ENCODE results near the gene PRKAG2.
"Not testable (repeated sequence)": the region's sequence is repeated elsewhere in the genome, so short reads cannot be mapped to it uniquely, and the experiment has no call there.

The PRKAG2 gene

DNA sequence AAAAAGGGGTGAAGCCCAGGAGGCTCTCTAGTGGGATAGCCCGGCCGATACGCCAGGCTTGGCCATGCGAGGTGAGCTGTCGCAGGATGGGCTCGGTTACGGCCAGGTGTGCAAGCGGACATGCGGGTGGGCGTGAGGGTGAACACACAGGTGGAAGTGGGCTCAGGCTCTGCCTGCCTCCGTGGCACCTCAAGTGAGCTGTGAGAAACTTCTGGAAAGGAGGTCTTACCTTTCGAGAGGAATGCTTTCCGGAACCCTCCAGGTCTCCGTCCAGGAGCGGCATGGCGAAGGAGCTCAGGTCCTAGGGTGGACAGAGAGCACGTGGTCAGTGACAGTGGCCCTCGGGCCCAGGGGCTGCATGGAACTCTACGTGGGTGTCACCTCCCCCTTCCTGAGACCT, 90.7 kb downstream of the PRKAG2 start:
- DNase-seq (ENCODE audit: low read depth in 2 of 2), result no peak

DNA sequence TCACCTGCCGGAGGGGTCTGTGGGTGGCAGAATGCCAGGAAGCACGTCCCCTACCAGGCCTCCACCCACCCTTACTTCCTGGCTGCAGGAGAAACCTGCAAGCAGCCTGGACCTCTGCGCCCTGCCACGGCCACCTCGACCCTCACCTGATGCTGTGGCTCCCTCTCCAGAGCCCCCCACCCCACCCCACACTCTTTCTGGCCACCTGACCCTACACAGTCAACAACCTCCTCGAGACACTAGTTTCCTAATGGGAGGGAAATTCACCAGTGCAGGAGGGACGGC, 91.3 kb downstream of the PRKAG2 start:
- DNase-seq (ENCODE audit: low read depth in 2 of 2), result no peak

DNA sequence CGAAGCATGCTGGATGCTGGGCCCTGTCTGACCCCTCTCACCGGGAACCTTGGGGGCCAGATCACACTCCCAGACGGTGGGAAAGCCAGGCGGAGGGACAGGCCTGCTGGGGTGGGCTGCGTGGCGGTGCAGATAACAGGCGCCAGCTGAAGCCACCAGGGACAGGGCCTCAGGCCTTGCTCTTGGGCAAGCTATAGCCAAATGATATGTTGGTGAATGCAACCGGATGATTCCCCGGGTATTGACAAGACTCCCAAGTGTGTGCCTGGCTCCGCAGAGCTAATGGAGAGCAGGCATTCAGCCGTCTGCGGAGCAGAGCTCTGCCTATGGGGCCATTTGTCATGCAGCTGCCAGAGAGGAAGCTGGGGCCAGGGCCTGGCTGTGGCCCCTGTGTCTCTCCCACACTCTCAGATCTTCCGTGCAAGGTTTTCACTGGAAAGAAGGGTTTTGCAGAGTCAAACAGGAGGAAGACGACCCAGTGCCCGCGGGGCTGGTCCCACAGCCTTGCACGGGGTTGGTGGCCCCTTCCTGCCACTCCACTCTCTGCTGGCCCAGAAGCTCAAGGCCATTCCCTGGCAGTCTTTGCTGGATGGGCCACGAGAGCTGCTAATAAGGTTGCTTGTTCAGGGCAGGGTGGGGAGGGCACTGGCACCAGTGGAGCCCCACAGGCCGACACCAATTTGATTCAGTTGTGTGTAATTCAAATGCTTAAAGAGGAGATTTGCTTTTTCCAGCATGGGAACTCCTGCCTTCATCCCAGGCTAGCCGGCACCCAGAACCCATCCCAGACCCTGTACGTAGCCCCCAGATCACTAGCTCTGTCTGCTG, 91.8 kb downstream of the PRKAG2 start:
- DNase-seq (ENCODE audit: low read depth in 2 of 2), result no peak

DNA sequence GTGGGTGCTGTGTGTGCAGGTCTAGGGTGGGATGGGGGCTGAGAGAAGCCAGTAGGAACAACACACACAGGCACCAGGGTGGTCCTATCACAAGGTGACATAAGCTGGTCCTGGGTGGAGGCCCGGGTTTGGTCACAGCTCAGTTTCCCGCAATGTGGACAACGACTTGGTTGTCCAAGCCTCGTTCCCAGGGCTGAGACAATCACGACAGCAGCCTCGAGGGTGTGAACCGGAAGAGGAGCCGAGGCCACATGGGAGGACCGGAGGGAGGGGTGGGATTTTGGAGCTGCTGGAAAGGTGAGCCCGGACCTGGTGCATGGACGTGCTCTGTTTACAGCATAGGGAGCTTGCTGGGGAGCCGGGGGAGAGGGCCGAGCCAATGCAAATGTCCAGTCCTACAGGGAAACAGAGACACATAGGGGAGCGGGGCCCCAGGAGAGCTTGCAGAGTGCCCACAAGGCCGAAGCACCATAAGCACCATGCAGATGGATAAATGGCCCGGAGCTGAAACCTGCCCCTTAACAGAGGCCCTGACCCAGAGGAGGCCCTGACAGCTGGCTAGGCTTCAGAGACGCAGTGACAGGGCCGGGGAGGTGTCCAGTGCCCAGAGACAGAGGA, 92.8 kb downstream of the PRKAG2 start:
- no peak for DNase-seq (ENCODE audit: low read depth in 2 of 2)

- DNase-seq (ENCODE audit: low read depth in 2 of 2), result peak; percentile 48 to 68
Measured at GRCh38 chr7:151782598-151783448, 94.1 kb downstream of the PRKAG2 start.

GRCh38 chr7:151782256-151782597, 94.7 kb downstream of the PRKAG2 start:
- DNase-seq (ENCODE audit: low read depth in 2 of 2), result not testable (repeated sequence)

- no peak for DNase-seq (ENCODE audit: low read depth in 2 of 2)
Measured at GRCh38 chr7:151781161-151781845, 95.6 kb downstream of the PRKAG2 start.

GRCh38 chr7:151780631-151781030, 96.3 kb downstream of the PRKAG2 start:
- DNase-seq (ENCODE audit: low read depth in 2 of 2), result no peak

GRCh38 chr7:151779678-151780077, 97.2 kb downstream of the PRKAG2 start:
- no peak for DNase-seq (ENCODE audit: low read depth in 2 of 2)

DNA sequence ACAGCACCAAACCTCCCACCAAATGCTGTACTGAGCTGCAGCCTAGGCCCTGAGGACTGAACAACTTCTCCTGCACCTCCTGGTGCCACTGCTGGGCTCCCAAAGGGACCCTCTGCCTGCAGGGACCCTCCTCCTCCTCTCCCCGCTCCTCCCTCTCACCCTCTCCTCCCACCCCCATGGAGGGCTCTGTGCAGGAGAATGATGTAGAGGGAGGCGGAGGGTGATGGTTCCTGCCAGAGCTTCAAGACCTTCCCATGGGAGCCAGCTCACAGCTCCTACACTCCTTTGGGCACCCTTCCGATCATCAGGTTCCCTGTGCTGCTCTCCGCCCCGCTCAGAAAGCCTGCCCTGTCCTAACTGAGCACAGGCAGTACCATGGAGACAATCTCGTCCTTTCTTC, 97.7 kb downstream of the PRKAG2 start:
- DNase-seq (ENCODE audit: low read depth in 2 of 2), result no peak

GRCh38 chr7:151777908-151778670, 98.8 kb downstream of the PRKAG2 start:
- no peak for DNase-seq (ENCODE audit: low read depth in 2 of 2)

DNA sequence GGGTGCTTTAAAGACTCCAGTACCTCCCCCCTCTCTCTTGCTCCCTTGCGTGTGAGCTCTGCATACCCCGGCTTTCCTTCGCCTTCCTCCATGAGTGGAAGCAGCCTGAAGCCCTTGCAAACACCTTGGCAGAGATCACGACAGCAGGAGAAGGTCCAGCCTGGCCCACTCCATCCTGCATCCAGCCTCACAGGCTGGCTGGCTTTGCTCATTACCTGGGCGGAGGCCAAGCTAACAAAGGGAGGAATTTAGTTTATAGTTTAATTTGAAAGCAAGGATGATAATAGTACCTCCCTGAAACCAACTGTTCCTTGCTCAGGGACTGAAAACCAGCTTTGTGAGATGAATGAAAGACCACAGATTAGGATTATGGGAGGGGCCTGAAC, 99.4 kb downstream of the PRKAG2 start:
- no peak for DNase-seq (ENCODE audit: low read depth in 2 of 2)

GRCh38 chr7:151776876-151777494, 99.9 kb downstream of the PRKAG2 start:
- no peak for DNase-seq (ENCODE audit: low read depth in 2 of 2)

- DNase-seq (ENCODE audit: low read depth in 2 of 2), result no peak
Measured at GRCh38 chr7:151776446-151776845, 100.5 kb downstream of the PRKAG2 start.

- DNase-seq (ENCODE audit: low read depth in 2 of 2), result no peak
Measured at GRCh38 chr7:151775547-151776443, 101.1 kb downstream of the PRKAG2 start.

- DNase-seq (ENCODE audit: low read depth in 2 of 2), result no peak
Measured at GRCh38 chr7:151774951-151775350, 102.0 kb downstream of the PRKAG2 start.

GRCh38 chr7:151773797-151774196, 103.1 kb downstream of the PRKAG2 start:
- no peak for DNase-seq (ENCODE audit: low read depth in 2 of 2)

- DNase-seq (ENCODE audit: low read depth in 2 of 2), result no peak
Measured at GRCh38 chr7:151770232-151770631, 106.7 kb downstream of the PRKAG2 start.

DNA sequence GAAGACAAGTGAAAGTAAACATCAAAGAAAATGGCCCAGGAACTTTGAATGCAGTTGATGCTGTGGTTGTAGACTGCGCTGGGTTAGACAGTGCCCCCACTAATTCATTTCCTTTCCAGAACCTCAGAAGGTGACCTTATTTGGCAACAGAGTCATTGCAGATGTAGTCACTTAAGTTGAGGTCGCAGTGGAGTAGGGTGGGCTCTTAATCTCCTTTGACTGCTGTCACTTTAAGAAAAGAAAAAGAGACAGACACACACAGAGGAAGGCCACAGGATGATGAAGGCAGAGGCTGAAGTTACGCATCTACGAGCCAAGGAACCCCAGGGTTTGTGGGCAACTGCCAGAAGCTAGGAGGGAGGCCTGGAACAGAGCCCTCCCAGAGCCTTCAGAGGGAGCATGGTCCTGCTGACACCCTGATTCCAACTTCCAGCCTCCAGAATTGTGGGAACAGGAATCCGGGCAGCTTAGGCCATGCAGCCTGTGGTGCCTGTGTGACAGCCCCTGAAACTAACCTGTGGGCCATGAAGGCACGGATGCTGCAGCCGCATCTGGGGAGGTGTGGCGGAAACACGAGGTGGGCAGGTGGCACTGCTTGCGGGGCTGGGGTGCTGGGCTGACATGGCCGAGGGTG, 107.6 kb downstream of the PRKAG2 start:
- peak in 1 of 2 donors; percentile 26 for DNase-seq (ENCODE audit: low read depth in 2 of 2)

DNA sequence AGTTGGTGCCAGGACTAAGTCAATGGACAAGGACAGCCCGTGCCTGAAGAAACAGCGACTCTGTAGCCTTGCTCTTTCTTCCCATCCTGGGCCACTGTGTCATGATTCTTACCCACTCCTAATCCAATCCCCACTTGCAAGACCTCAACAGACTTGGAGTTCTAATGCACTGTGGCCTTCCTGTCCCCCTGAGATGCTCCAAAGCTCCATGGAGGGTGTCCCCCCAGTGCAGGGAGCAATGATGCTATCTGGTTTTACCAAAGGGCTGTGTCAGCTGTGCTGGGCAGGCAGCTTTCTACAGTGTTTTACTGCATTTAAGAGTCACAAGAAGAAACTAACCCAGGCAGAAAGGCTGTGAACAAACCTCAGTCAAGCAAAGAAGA, 108.1 kb downstream of the PRKAG2 start:
- DNase-seq (ENCODE audit: low read depth in 2 of 2), result no peak

Measured in stimulated activated CD8-positive, alpha-beta memory T cell treated with anti-CD3 and anti-CD28 coated beads, Interleukin-7, amount 100 ng/mL, for 4 hours (primary cell).